ENCODE measurements around the gene UGGT1. TPM values are rescaled to one million over a fixed set of nuclear protein-coding genes. Genes with fewer than 3 reads are reported as not detected.

The UGGT1 gene
- total and polyA plus RNA-seq, 7 donors = 1.8 to 47.9 (median 21.5) TPM

DNA sequence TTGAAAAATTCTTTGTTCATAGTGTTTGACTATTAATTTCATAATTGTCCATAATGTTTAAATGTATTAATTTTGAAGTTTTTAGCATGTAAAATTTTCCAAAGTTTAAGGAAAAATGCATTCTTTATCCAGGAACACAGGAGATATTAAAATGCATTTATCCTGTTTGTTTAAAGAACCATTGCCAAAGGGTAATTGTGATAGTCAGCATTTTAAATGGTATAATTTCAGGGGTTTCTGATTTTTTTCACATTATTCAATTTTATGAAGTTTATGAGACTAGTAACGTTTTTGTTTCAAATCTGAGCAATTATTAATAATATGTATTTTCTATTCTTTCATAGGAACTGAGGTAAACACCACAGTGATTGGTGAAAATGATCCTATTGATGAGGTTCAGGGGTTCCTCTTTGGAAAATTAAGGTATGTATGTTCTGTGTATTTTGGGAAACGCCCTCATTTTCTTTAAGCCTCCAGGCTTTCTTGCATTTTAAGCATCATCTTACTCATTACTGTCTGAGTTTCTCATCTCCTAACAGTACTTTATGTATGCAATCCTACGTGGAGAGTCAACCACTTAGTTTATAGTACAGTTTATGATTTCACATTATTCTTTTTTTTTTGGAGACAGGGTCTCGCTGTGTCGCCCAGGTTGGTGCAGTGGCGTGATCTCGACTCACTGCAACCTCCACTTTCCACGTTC, 25.1 kb downstream of the UGGT1 start:
- Histone ChIP-seq H3K4me1 (no peaks in the 10 kb centered on the region), H3K27me3 (no peaks in the 10 kb centered on the region), H3K36me3 (peaks cover 0 to 81% (median 27%) of the 10 kb centered on the region in 4 donors), H3K27ac (no peak overlapping the region), H3K9me3 (no peaks in the 10 kb centered on the region), H3K4me3 (no peak overlapping the region)
- no peak for DNase-seq
- WGBS, 2 donors = 83 to 85% methylated on average over 8 of the region's 8 CpGs
- intact Hi-C loops (cut with DNase I) = no loop called here
- TF ChIP-seq CTCF (IDR thresholded peaks at IDR 0.05) (no peak), POLR2A (IDR thresholded peaks at IDR 0.05) (no peak), POLR2AphosphoS5 (IDR thresholded peaks at IDR 0.05) (no peak), EP300 (IDR thresholded peaks at IDR 0.05) (no peak)

- 89 to 94% methylated on average over 5 of the region's 5 CpGs for WGBS, 2 donors
- no peaks in the 10 kb centered on the region for H3K27me3 ChIP-seq
- TF ChIP-seq POLR2A (IDR thresholded peaks at IDR 0.05) = no peak
- no peak for TF ChIP-seq POLR2AphosphoS5 (IDR thresholded peaks at IDR 0.05)
- TF ChIP-seq EP300 (IDR thresholded peaks at IDR 0.05) = no peak
- TF ChIP-seq CTCF (IDR thresholded peaks at IDR 0.05) = no peak
- intact Hi-C loops (cut with DNase I) = no loop called here
- no peak for DNase-seq
- no peaks in the 10 kb centered on the region for H3K4me1 ChIP-seq
- no peak overlapping the region for H3K4me3 ChIP-seq
- H3K27ac ChIP-seq = no peak overlapping the region
- no peaks in the 10 kb centered on the region for H3K9me3 ChIP-seq
- H3K36me3 ChIP-seq = peaks cover 6 to 100% (median 37%) of the 10 kb centered on the region in 4 donors
These were observed 43.6 kb downstream of the UGGT1 start for GRCh38 chr2:128134573-128134972.

DNA sequence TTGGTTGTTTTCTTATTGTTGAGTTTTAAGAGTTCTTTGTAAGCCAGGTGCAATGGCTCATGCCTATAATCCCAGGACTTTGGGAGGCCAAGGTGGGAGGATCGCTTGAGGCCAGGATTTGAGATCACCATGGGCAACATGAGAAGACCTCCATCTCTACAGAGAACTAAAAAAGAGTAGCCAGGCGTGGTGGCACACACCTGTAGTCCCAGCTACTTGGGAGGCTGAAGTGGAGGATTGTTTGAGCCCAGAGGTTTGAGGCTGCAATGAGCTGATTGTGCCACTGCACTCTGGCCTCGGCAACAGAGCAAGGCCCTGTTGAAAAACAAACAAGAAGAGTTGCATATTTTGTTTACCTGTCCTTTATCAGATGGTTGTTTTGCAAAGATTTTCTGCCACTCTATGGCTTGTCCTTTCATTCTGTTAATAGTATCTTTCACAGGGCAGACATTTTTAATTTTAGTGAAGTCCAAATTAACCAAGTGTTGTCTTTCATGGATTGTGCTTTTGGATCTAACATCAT, 46.2 kb downstream of the UGGT1 start:
- 94 to 97% methylated on average over 3 of the region's 3 CpGs for WGBS, 2 donors
- peaks cover 19 to 100% (median 44%) of the 10 kb centered on the region in 4 donors for H3K36me3 ChIP-seq
- H3K4me3 ChIP-seq = no peak overlapping the region
- no peak for TF ChIP-seq CTCF (IDR thresholded peaks at IDR 0.05)
- no peak for TF ChIP-seq EP300 (IDR thresholded peaks at IDR 0.05)
- TF ChIP-seq POLR2AphosphoS5 (IDR thresholded peaks at IDR 0.05) = no peak
- no peak for TF ChIP-seq POLR2A (IDR thresholded peaks at IDR 0.05)
- H3K27ac ChIP-seq = no peak overlapping the region
- intact Hi-C loops (cut with DNase I) = no loop called here
- no peaks in the 10 kb centered on the region for H3K9me3 ChIP-seq
- H3K27me3 ChIP-seq = no peaks in the 10 kb centered on the region
- no peak for DNase-seq
- H3K4me1 ChIP-seq = no peaks in the 10 kb centered on the region

GRCh38 chr2:128139624-128140023, 48.6 kb downstream of the UGGT1 start:
- WGBS, 2 donors = 94 to 96% methylated on average over 9 of the region's 9 CpGs
- intact Hi-C loops (cut with DNase I) = no loop called here
- H3K9me3 ChIP-seq = no peaks in the 10 kb centered on the region
- TF ChIP-seq POLR2A (IDR thresholded peaks at IDR 0.05) (no peak), POLR2AphosphoS5 (IDR thresholded peaks at IDR 0.05) (no peak), EP300 (IDR thresholded peaks at IDR 0.05) (no peak), CTCF (IDR thresholded peaks at IDR 0.05) (no peak)
- H3K27ac ChIP-seq = no peak overlapping the region
- no peaks in the 10 kb centered on the region for H3K27me3 ChIP-seq
- no peaks in the 10 kb centered on the region for H3K4me1 ChIP-seq
- DNase-seq = no peak
- H3K4me3 ChIP-seq = no peak overlapping the region
- H3K36me3 ChIP-seq = peaks cover 19 to 100% (median 26%) of the 10 kb centered on the region in 4 donors
